ENCODE data around the gene SNX9.

Gene SNX9

GRCh38 chr6:157976345-157977175 lies 153.5 kb downstream of the SNX9 start:
- H3K36me3 ChIP-seq (ENCODE audit: control insufficient read depth, insufficient read depth, low read length), result no peaks in the 10 kb centered on the region
- no peak overlapping the region for H3K4me3 ChIP-seq (replicated peaks; ENCODE audit: low read depth, low read length)
- DNase-seq (ENCODE audit: extremely low read depth, insufficient read length), result no peak
- no peaks in the 10 kb centered on the region; the same call in 1 of the 2 replicates for H3K27me3 ChIP-seq (replicated peaks; ENCODE audit: control insufficient read depth, insufficient read depth, low read length)
- no peak for TF ChIP-seq CTCF (IDR thresholded peaks at IDR 0.05; ENCODE audit: insufficient read depth, low read length, poor library complexity, severe bottlenecking)

- Histone ChIP-seq H3K4me3 (replicated peaks; ENCODE audit: low read depth, low read length) (no peak overlapping the region), H3K36me3 (ENCODE audit: control insufficient read depth, insufficient read depth, low read length) (no peaks in the 10 kb centered on the region), H3K27me3 (replicated peaks; ENCODE audit: control insufficient read depth, insufficient read depth, low read length) (no peaks in the 10 kb centered on the region; the same call in 1 of the 2 replicates)
- TF ChIP-seq CTCF (IDR thresholded peaks at IDR 0.05; ENCODE audit: insufficient read depth, low read length, poor library complexity, severe bottlenecking), result no peak
- no peak for DNase-seq (ENCODE audit: extremely low read depth, insufficient read length)
Observed at GRCh38 chr6:157977176-157977804, 154.2 kb downstream of the SNX9 start.

- Histone ChIP-seq H3K4me3 (replicated peaks; ENCODE audit: low read depth, low read length) (no peak overlapping the region), H3K36me3 (ENCODE audit: control insufficient read depth, insufficient read depth, low read length) (no peaks in the 10 kb centered on the region), H3K27me3 (replicated peaks; ENCODE audit: control insufficient read depth, insufficient read depth, low read length) (no peaks in the 10 kb centered on the region; the same call in 1 of the 2 replicates)
- TF ChIP-seq CTCF (IDR thresholded peaks at IDR 0.05; ENCODE audit: insufficient read depth, low read length, poor library complexity, severe bottlenecking), result no peak
- no peak for DNase-seq (ENCODE audit: extremely low read depth, insufficient read length)
Observed at GRCh38 chr6:157978021-157978783, 155.2 kb downstream of the SNX9 start.

GRCh38 chr6:157980288-157981131 lies 157.5 kb downstream of the SNX9 start:
- no peaks in the 10 kb centered on the region for H3K36me3 ChIP-seq (ENCODE audit: control insufficient read depth, insufficient read depth, low read length)
- no peak for DNase-seq (ENCODE audit: extremely low read depth, insufficient read length)
- no peak for TF ChIP-seq CTCF (IDR thresholded peaks at IDR 0.05; ENCODE audit: insufficient read depth, low read length, poor library complexity, severe bottlenecking)
- H3K27me3 ChIP-seq (replicated peaks; ENCODE audit: control insufficient read depth, insufficient read depth, low read length), result no peaks in the 10 kb centered on the region; the same call in 1 of the 2 replicates
- H3K4me3 ChIP-seq (replicated peaks; ENCODE audit: low read depth, low read length), result peak overlapping the region; percentile 85

GRCh38 chr6:157981132-157981394 lies 158.0 kb downstream of the SNX9 start:
- DNase-seq (ENCODE audit: extremely low read depth, insufficient read length), result no peak
- H3K36me3 ChIP-seq (ENCODE audit: control insufficient read depth, insufficient read depth, low read length), result no peaks in the 10 kb centered on the region
- H3K4me3 ChIP-seq (replicated peaks; ENCODE audit: low read depth, low read length), result peak overlapping the region; percentile 85
- no peaks in the 10 kb centered on the region; the same call in 1 of the 2 replicates for H3K27me3 ChIP-seq (replicated peaks; ENCODE audit: control insufficient read depth, insufficient read depth, low read length)
- no peak for TF ChIP-seq CTCF (IDR thresholded peaks at IDR 0.05; ENCODE audit: insufficient read depth, low read length, poor library complexity, severe bottlenecking)
